Osteocyte (in vitro differentiated cells): ENCODE data around the gene LHFPL3. TPM values are rescaled to one million over a fixed set of nuclear protein-coding genes. Genes with fewer than 3 reads are reported as not detected.

ENCODE experiments used
- DNase-seq: peaks from one replicate; pipeline ENCODE4 v3.0.0; 2021; ENCODE audit warnings: mixed read lengths; ENCODE audit not compliant: unreplicated experiment; ENCODE audit errors: extremely low spot score
- H3K27ac Mint-ChIP-seq: one replicate; pipeline ENCODE4 v1.8.0; 2021; ENCODE audit warnings: mild to moderate bottlenecking, mixed read lengths; ENCODE audit not compliant: unreplicated experiment
- H3K27me3 Mint-ChIP-seq: one replicate; pipeline ENCODE4 v1.8.0; 2021; ENCODE audit warnings: mixed read lengths; ENCODE audit not compliant: unreplicated experiment
- H3K36me3 Mint-ChIP-seq: one replicate; pipeline ENCODE4 v1.8.0; 2021; ENCODE audit warnings: mixed read lengths; ENCODE audit not compliant: unreplicated experiment
- H3K4me1 Mint-ChIP-seq: one replicate; pipeline ENCODE4 v1.8.0; 2021; ENCODE audit warnings: mixed read lengths; ENCODE audit not compliant: unreplicated experiment
- H3K4me3 Mint-ChIP-seq: one replicate; pipeline ENCODE4 v1.8.0; 2021; ENCODE audit warnings: mild to moderate bottlenecking, moderate library complexity, mixed read lengths; ENCODE audit not compliant: unreplicated experiment
- H3K9me3 Mint-ChIP-seq: one replicate; pipeline ENCODE4 v1.8.0; 2021; ENCODE audit warnings: mixed read lengths; ENCODE audit not compliant: unreplicated experiment
- total RNA-seq: library from RNA; stranded (reverse); gene quantifications from 2 replicates; pipeline ENCODE4 v1.2.1, GENCODE V29; 2021
- TF ChIP-seq, protein P1 (sequence below): fragments of 200-600 bp; sonication (generic); IDR thresholded peaks from 2 replicates; pipeline ENCODE4 v1.5.0; 2021; ENCODE audit warnings: antibody characterized with exemption, mild to moderate bottlenecking, moderate library complexity

LHFPL3 gene
- total RNA-seq, 1 donor from 2014 or later = not detected

DNA sequence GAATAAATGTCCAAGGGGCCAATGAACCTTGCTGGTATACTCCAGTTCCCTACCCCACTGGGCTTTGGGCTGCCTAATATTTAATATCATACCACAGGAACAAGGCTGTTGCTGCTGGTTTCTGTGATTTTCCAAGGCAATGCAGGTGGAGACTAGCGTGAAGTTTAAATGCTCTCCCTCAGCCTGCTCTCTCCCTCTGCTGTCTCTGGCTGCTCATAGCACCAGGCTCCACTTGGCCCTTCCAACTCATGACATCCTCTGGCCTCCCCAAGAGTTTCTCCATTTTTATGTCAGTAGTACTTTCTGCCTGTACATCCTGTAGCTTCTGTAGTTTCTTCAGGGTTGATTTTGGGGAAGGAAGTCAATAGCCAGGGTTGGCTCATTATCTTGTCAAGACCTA, 103.5 kb downstream of the LHFPL3 start:
- Mint-ChIP-seq H3K4me1 (no peaks in the 10 kb centered on the region), H3K9me3 (no peaks in the 10 kb centered on the region), H3K36me3 (no peaks in the 10 kb centered on the region), H3K27ac (no peak overlapping the region), H3K4me3 (no peak overlapping the region), H3K27me3 (no peaks in the 10 kb centered on the region)
- DNase-seq = no peak
- TF ChIP-seq, protein P1, sequence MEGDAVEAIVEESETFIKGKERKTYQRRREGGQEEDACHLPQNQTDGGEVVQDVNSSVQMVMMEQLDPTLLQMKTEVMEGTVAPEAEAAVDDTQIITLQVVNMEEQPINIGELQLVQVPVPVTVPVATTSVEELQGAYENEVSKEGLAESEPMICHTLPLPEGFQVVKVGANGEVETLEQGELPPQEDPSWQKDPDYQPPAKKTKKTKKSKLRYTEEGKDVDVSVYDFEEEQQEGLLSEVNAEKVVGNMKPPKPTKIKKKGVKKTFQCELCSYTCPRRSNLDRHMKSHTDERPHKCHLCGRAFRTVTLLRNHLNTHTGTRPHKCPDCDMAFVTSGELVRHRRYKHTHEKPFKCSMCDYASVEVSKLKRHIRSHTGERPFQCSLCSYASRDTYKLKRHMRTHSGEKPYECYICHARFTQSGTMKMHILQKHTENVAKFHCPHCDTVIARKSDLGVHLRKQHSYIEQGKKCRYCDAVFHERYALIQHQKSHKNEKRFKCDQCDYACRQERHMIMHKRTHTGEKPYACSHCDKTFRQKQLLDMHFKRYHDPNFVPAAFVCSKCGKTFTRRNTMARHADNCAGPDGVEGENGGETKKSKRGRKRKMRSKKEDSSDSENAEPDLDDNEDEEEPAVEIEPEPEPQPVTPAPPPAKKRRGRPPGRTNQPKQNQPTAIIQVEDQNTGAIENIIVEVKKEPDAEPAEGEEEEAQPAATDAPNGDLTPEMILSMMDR = no peak

- DNase-seq = no peak
- TF ChIP-seq, protein P1 = no peak
- H3K4me1 Mint-ChIP-seq = no peaks in the 10 kb centered on the region
- H3K27me3 Mint-ChIP-seq = no peaks in the 10 kb centered on the region
- H3K27ac Mint-ChIP-seq = no peak overlapping the region
- no peaks in the 10 kb centered on the region for H3K36me3 Mint-ChIP-seq
- no peaks in the 10 kb centered on the region for H3K9me3 Mint-ChIP-seq
- no peak overlapping the region for H3K4me3 Mint-ChIP-seq
Measured at GRCh38 chr7:104434129-104434528, 105.7 kb downstream of the LHFPL3 start.

GRCh38 chr7:104442481-104442880, 114.1 kb downstream of the LHFPL3 start:
- TF ChIP-seq, protein P1 = no peak
- H3K4me3 Mint-ChIP-seq = no peak overlapping the region

GRCh38 chr7:104444017-104444416, 115.6 kb downstream of the LHFPL3 start:
- Mint-ChIP-seq H3K4me1 (no peaks in the 10 kb centered on the region), H3K27ac (no peak overlapping the region), H3K4me3 (no peak overlapping the region), H3K27me3 (peaks cover 4% of the 10 kb centered on the region), H3K9me3 (no peaks in the 10 kb centered on the region), H3K36me3 (no peaks in the 10 kb centered on the region)
- no peak for DNase-seq
- TF ChIP-seq, protein P1 = no peak

More at GRCh38 chr7:104442481-104442880, 114.1 kb downstream of the LHFPL3 start:
- Mint-ChIP-seq H3K36me3 (no peaks in the 10 kb centered on the region), H3K27ac (no peak overlapping the region), H3K4me1 (no peaks in the 10 kb centered on the region), H3K9me3 (no peaks in the 10 kb centered on the region), H3K27me3 (no peaks in the 10 kb centered on the region)
- DNase-seq = no peak

- Mint-ChIP-seq H3K27me3 (peaks cover 4% of the 10 kb centered on the region), H3K4me1 (no peaks in the 10 kb centered on the region), H3K36me3 (no peaks in the 10 kb centered on the region), H3K27ac (no peak overlapping the region), H3K9me3 (no peaks in the 10 kb centered on the region), H3K4me3 (no peak overlapping the region)
- TF ChIP-seq, protein P1 = no peak
- no peak for DNase-seq
Measured at GRCh38 chr7:104445393-104445792, 117.0 kb downstream of the LHFPL3 start.
